IgD-negative memory B cell (primary cell): ENCODE measurements around the gene WIPF3. TPM values are rescaled to one million over a fixed set of nuclear protein-coding genes. Genes with fewer than 3 reads are reported as not detected.

Source experiments
- polyA plus RNA-seq: library from polyadenylated mRNA; unstranded; fragments of 300-500 nt; fragmentation: Illumina TruSeq; gene quantifications from one replicate; pipeline ENCODE4 v1.2.3, GENCODE V29; 2021

Gene WIPF3
- polyA plus RNA-seq, 1 donor from 2014 or later, result not detected

Other genes with a start within 250 kb of the WIPF3 start
- gene PRR15, start 242.7 kb upstream of the WIPF3 start, polyA plus RNA-seq, result not detected
- gene SCRN1, start 183.3 kb downstream of the WIPF3 start, polyA plus RNA-seq, result 55.5 TPM
- gene FKBP14, start 220.2 kb downstream of the WIPF3 start, polyA plus RNA-seq, result 3.6 TPM
- 3.6 TPM for gene PLEKHA8, start 221.9 kb downstream of the WIPF3 start, polyA plus RNA-seq